Measurements from ENCODE around the gene MOGAT3.

The MOGAT3 gene

GRCh38 chr7:101207459-101207858, 6.6 kb upstream of the MOGAT3 start:
- no peak for TF ChIP-seq CTCF (IDR thresholded peaks at IDR 0.05)

- TF ChIP-seq CTCF (IDR thresholded peaks at IDR 0.05), result no peak
Measured at GRCh38 chr7:101206665-101207042, 5.8 kb upstream of the MOGAT3 start.

DNA sequence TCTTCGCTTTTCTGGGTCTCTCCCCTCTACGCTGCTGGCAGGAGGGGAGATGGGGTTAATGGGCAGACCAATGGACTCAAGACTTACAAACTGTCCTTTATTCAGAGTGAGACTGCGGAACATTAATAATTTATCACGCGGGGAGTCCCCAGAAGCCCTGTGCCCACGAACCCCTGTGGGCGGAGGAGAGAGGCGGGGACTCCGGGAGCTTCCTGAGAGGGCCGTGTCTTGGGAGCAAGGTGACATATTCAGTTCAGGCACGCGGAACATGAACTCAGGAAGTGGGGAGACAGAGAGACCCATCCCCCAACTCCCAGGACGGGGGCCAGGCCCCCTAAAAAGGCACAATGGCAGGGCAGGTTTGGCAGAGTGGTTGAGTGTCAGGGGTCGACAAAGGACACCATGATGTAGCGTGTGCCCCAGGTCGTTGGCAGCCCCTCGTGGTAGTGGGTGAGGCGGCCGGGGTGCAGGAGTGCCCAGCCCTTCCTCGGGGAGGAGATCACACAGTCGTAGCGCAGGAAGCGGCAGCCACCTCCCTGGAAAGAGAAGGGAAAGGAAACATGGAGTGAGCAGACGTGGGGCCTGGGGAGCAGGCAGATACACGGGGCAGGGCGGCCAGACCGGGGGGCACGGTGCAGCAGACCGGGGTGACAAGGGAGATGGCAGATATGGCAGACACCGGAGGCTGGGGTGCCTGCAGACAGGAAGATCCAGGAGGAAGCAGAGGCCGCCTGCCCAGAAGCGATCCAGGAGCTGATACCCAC, 5.2 kb upstream of the MOGAT3 start:
- TF ChIP-seq CTCF (IDR thresholded peaks at IDR 0.05), result no peak

DNA sequence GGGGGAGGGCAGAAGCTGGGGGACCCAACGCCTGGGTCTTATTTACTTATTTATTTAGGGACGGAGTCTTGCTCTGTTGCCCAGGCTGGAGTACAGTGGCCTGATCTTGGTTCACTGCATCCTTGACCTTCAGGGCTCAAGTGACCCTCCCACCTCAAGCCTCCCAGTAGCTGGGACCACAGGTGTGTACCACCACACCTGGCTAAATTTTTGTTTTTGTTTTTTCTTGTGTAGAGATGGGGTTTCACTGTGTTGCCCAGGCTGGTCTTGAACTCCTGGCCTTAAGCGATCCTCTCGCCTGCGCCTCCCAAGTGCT, 1.7 kb upstream of the MOGAT3 start:
- no peak for TF ChIP-seq CTCF (IDR thresholded peaks at IDR 0.05)

GRCh38 chr7:101201695-101202602, 1.1 kb upstream of the MOGAT3 start:
- no peak for TF ChIP-seq CTCF (IDR thresholded peaks at IDR 0.05)

DNA sequence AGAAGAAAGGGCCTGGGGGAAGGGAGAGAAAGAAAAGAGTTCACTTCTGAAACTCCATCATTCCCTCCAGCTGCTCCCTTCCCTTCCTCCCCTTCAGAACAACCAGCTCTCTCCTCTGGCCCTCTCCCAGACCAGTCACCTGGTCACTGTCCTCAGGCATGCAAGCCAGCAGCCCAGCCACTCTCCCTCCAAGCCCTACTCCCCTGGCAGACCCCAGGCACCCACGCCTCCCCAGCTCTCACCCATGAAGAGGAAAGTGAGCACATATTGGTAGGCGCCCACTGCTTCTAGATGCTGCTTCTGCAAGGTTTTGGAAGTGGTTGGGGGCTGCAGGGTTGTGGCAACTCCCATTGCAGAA, 353 bp downstream of the MOGAT3 start:
- no peak for TF ChIP-seq CTCF (IDR thresholded peaks at IDR 0.05)

- no peak for TF ChIP-seq CTCF (IDR thresholded peaks at IDR 0.05)
Measured at GRCh38 chr7:101198476-101198875, 2.4 kb downstream of the MOGAT3 start.
